Lung (tissue), 12 donors: ENCODE measurements around the gene CLASP2. TPM values are rescaled to one million over a fixed set of nuclear protein-coding genes. Genes with fewer than 3 reads are reported as not detected.

Source experiments
- ATAC-seq: fragments of 200-7000 bp; cut with Tn5 transposase; one replicate; pipeline ENCODE4 v1.9.1; 2020; ENCODE audit warnings: moderate number of reproducible peaks; ENCODE audit not compliant: insufficient read depth, low FRiP score
- DNase-seq, 3 donors: peaks; one replicate each; pipeline ENCODE4 v3.0.0-alpha.2; 2013 to 2017
- H3K27ac ChIP-seq, 2 donors: one replicate each; pipeline ENCODE4 v1.5.1; 2013; ENCODE audit warnings: mild to moderate bottlenecking in 2 of 2, moderate library complexity in 2 of 2, control low read depth in 1 of 2, inconsistent platforms in 1 of 2, low read depth in 1 of 2, low read length in 1 of 2
- H3K27me3 ChIP-seq, 3 donors: one replicate each; pipeline ENCODE4 v1.5.1; 2013; ENCODE audit warnings: low read length in 2 of 3; ENCODE audit not compliant: control insufficient read depth in 3 of 3, insufficient read depth in 3 of 3
- H3K36me3 ChIP-seq, 4 donors: one replicate each; pipeline ENCODE4 v1.5.1; 2013; ENCODE audit warnings: low read length in 4 of 4, mild to moderate bottlenecking in 1 of 4, moderate library complexity in 1 of 4; ENCODE audit not compliant: control insufficient read depth in 4 of 4, insufficient read depth in 4 of 4
- H3K4me1 ChIP-seq, 5 donors: one replicate each; pipeline ENCODE4 v1.5.1; 2013; ENCODE audit warnings: low read length in 5 of 5, mild to moderate bottlenecking in 2 of 5, moderate library complexity in 1 of 5; ENCODE audit not compliant: control insufficient read depth in 5 of 5, insufficient read depth in 5 of 5
- H3K4me3 ChIP-seq: one replicate; pipeline ENCODE4 v1.5.1; 2013; ENCODE audit warnings: mild to moderate bottlenecking, control low read depth, moderate library complexity
- H3K9ac ChIP-seq, 2 donors: one replicate each; pipeline ENCODE4 v1.5.1; 2013; ENCODE audit warnings: low read length in 2 of 2, control low read depth in 1 of 2; ENCODE audit not compliant: insufficient read depth in 1 of 2
- H3K9me3 ChIP-seq, 4 donors: one replicate each; pipeline ENCODE4 v1.5.1; 2013; ENCODE audit warnings: low read length in 3 of 4, mild to moderate bottlenecking in 1 of 4, moderate library complexity in 1 of 4; ENCODE audit not compliant: control insufficient read depth in 4 of 4, insufficient read depth in 3 of 4
- WGBS, 2 donors: extraction: QIAGEN DNeasy Blood & Tissue Kit; methylation state at CpG; one replicate each; pipeline ENCODE4 v1.1.7; 2013; 5-methylcytosine and 5-hydroxymethylcytosine counted together
- polyA plus RNA-seq, 2 donors: library from polyadenylated mRNA; stranded (reverse); fragments of 200-250 nt; gene quantifications; one replicate each; pipeline ENCODE4 v1.2.1, GENCODE V29; 2013
- total RNA-seq, 2 donors: library from RNA; depleted of rRNA in 1 of 2; stranded (reverse); fragments of >200 nt in 1 of 2; gene quantifications; one replicate each; pipeline ENCODE4 v1.2.1, GENCODE V29; 2014 to 2021
- TF ChIP-seq, protein P1 (sequence below): IDR thresholded peaks from 2 replicates; pipeline ENCODE4 v1.5.1; 2012; ENCODE audit warnings: mild to moderate bottlenecking; ENCODE audit errors: control extremely low read depth, extremely low read depth
- donor health status: control.
- donor health status: control.
- donor health status: Bipolar disorder and iron deficiency.
- donor health status: healthy.
- donor health status: DM: yes; HTN: yes; CAD: no.

Gene CLASP2
- total and polyA plus RNA-seq, 4 donors, result 10.4 to 165 (median 35.6) TPM

- no peak overlapping the region for H3K27ac ChIP-seq
- TF ChIP-seq, protein P1, sequence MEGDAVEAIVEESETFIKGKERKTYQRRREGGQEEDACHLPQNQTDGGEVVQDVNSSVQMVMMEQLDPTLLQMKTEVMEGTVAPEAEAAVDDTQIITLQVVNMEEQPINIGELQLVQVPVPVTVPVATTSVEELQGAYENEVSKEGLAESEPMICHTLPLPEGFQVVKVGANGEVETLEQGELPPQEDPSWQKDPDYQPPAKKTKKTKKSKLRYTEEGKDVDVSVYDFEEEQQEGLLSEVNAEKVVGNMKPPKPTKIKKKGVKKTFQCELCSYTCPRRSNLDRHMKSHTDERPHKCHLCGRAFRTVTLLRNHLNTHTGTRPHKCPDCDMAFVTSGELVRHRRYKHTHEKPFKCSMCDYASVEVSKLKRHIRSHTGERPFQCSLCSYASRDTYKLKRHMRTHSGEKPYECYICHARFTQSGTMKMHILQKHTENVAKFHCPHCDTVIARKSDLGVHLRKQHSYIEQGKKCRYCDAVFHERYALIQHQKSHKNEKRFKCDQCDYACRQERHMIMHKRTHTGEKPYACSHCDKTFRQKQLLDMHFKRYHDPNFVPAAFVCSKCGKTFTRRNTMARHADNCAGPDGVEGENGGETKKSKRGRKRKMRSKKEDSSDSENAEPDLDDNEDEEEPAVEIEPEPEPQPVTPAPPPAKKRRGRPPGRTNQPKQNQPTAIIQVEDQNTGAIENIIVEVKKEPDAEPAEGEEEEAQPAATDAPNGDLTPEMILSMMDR, result no peak
- peaks cover 6 to 29% (median 17%) of the 10 kb centered on the region in 4 donors for H3K36me3 ChIP-seq
- DNase-seq (no peak), ATAC-seq (no peak)
- no peak overlapping the region for H3K4me3 ChIP-seq
- WGBS, 2 donors, result 88 to 92% methylated on average over 2 of the region's 2 CpGs
- no peaks in the 10 kb centered on the region for H3K27me3 ChIP-seq
- H3K9me3 ChIP-seq, result peaks cover 5 to 18% (median 7%) of the 10 kb centered on the region in 4 donors
- H3K9ac ChIP-seq, result no peak overlapping the region
- H3K4me1 ChIP-seq, result peaks cover 0 to 2% (median 0%) of the 10 kb centered on the region in 5 donors
These were observed 192.8 kb downstream of the CLASP2 start for GRCh38 chr3:33525232-33525631.

- no peak overlapping the region for H3K27ac ChIP-seq
- no peaks in the 10 kb centered on the region for H3K27me3 ChIP-seq
- H3K36me3 ChIP-seq, result peaks cover 4 to 30% (median 17%) of the 10 kb centered on the region in 4 donors
- 95 to 96% methylated on average over 3 of the region's 3 CpGs for WGBS, 2 donors
- no peak for DNase-seq
- no peak overlapping the region for H3K4me3 ChIP-seq
- peaks cover 5 to 18% (median 7%) of the 10 kb centered on the region in 4 donors for H3K9me3 ChIP-seq
- TF ChIP-seq, protein P1, result no peak
- no peak overlapping the region for H3K9ac ChIP-seq
- H3K4me1 ChIP-seq, result peaks cover 0 to 2% (median 0%) of the 10 kb centered on the region in 5 donors
- ATAC-seq, result no peak
These were observed 194.9 kb downstream of the CLASP2 start for GRCh38 chr3:33523093-33523667.

DNA sequence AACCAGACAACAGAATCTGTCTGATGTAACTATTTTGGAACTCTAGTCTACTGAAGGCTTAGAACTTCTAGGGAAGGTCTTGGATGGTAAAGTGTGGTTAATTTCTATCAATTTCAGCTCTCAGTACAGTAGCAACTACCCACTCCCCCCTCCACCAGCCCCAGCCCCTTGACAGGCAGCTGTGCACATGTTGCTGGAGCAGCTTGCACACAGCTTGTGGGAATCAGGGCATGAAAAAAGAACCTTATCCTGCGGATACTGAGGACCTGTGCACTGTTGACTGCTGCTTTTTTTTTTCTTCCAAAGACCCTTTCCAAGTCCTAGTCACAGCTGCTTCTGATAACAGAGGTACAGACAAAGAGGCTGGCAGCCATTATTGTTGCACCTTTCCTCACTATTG lies 196.3 kb downstream of the CLASP2 start:
- Histone ChIP-seq H3K36me3 (peaks cover 4 to 28% (median 14%) of the 10 kb centered on the region in 4 donors), H3K9me3 (peaks cover 5 to 13% (median 7%) of the 10 kb centered on the region in 4 donors), H3K9ac (no peak overlapping the region), H3K4me1 (peaks cover 0 to 2% (median 0%) of the 10 kb centered on the region in 5 donors), H3K27ac (no peak overlapping the region), H3K27me3 (no peaks in the 10 kb centered on the region), H3K4me3 (no peak overlapping the region)
- TF ChIP-seq, protein P1, result no peak
- ATAC-seq (no peak), DNase-seq (no peak)
- 86 to 94% methylated on average over 1 of the region's 1 CpG for WGBS, 2 donors
